NCI-H1048 (cell line): ENCODE measurements around the gene DCHS2.

ENCODE experiments used
- DNase-seq: peaks from one replicate; lab custom pipeline; 2025; lab: John Stamatoyannopoulos, UW

The DCHS2 gene

DNA sequence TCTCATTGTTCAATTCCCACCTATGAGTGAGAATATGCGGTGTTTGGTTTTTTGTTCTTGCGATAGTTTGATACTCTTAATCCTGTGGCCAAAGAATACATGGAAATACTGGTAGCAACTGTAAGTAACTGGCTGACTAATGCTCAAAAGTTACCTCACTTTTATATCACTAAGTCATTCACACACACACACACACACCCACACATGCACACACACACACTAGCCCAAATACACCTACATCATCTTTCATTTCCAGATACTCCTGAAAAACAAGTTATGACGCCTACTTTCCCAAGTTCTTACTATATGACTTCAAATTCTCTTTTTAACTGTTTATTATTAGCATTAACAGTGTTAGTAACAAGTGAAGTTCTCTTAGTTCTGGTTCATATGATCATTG, 101.3 kb downstream of the DCHS2 start:
- no peak for DNase-seq

DNA sequence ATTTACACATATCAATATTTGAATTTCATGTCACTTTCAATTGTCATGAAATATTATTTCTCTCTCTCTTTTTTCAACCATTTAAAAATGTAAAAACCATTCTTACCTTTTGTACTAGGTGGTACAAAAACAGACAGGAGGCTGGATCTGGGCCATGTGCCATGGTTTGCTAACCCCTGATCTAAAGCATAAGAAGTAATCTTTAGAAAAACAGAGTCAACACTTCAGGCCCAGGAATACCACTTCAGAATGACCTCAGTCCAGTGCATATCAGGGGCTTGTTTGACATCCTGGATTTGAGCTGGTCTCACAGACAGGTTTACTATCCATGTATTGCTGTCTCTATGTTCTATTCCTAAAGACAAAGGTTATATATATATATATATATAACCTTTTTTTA, 102.5 kb downstream of the DCHS2 start:
- DNase-seq: no peak

DNA sequence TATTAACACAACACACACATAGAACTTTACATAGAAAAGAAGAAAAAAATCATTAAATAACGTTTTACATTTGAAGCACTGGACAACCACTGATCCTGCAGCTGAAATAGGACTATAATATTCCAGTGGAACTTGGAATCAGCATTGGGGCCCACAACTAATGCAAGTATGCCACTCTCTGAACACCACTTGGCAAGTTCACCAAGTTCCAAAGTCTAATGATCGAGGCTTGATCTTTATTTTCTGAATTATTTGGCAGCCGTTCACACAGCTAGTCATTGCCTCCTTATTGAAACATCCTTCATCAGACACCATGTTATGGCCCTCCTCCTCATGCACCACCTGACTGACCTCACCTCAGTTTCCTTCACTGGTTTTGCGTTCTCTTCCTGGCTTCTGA, 107.6 kb downstream of the DCHS2 start:
- no peak for DNase-seq

DNA sequence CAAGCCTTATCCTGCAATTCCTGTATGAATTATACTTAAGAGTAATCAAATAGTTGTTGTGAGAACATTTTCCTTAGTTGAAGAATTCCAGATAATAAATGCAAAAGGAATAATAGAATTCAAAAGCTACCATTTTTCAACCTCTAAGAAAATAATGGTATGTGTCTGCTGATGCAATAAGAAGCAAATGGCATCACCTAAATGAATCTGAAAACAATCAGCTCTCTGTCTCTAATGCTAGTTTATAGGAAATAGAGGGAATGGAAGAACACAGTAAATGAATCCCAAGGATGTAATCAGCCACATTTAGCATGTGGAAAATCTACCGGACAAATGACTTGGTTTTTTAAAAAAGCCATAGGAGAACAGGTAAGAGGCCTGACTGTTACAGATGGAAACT, 115.1 kb downstream of the DCHS2 start:
- DNase-seq: no peak

DNA sequence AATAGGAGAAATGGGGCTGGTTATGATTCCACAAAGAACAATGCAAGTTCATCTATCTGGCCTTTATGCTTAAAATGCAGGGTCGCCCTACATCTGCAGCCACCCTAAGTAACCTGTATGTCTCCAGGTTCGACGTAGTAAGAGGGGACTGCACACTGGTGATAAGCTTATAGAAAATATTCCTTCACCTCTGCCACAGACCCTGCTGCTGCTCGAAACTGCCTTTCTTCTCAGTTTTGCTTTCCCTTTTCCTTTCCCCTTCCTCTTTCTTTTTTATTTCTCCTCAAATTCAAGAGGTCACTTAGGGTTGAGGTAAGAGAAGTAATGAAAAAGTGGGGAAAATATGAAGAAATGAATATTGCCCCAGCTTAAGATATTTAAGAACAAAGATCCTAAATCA, 123.5 kb downstream of the DCHS2 start:
- no peak for DNase-seq

DNA sequence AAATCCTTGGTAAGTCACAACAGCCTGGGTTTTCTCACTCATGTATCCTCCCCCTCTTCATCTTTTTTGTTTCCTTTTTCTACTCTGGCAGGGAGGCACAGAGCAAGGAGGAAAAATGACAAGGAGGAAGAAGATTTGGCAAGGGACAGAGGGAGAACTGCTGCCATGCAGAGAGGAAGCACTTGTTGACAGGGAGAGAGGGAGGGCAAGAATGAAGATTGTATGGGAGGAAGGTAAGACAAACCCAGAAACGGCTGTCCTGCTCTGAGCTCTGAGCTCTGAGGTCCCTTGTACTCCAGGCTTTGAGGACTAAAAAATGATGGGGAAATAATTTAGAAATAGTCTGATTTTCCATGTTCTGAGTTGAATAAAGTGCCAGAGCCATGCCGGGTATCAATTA, 123.9 kb downstream of the DCHS2 start:
- DNase-seq: no peak

DNA sequence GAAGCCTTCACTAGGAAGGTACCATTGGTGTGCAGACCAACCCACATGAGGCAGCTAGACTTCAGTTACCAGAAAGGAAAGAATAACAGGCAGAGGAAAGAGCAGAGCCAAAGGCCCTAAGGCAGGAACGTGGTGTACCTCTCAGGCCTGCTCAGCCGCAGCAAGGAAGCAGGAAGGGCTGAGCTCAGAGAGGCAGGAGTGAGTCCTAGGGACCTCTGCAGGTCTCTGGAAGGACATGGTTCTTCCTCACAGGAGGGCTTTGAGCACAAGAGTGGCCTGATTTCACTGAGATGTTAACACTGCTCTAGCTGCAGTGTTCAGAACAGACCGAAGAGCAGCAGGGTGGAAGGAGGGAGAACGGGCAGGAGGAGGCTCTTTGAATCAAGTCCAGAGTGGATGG, 124.6 kb downstream of the DCHS2 start:
- DNase-seq: no peak

DNA sequence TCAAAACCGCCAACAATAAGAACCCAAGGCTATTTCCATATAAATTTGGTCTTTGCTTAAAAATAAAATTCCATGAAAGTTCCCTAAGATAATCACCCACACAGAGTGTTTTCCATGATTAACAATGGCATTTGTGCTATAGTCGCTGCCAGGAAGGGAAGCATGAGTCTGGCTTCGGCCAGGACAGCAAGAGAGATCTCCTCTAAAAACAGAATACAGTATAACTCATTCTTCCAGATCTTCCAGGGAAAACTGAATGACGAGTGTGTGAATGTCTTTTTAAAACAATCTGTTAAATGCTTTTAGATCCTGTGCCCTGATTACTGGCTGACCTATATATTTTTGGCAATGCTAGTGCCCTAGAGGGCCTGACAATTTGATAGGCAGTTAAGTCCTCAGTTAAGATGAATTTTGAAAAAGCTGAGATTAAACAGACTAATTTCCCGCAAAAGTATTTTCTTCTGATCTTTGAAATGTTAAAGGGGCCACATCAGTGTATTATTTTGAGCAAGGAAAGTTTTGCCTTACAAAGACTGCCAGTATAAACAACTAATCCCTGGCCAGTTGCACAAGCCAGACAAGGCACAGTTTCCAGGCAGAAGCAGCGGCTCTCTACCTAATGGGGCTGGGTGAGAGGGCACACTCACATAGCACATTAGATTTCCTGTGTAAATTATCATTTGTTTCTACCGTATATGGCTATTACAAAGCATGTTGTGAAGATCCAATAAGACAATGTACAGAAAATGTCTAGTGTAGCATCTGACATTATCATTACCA, 127.3 kb downstream of the DCHS2 start:
- no peak for DNase-seq

DNA sequence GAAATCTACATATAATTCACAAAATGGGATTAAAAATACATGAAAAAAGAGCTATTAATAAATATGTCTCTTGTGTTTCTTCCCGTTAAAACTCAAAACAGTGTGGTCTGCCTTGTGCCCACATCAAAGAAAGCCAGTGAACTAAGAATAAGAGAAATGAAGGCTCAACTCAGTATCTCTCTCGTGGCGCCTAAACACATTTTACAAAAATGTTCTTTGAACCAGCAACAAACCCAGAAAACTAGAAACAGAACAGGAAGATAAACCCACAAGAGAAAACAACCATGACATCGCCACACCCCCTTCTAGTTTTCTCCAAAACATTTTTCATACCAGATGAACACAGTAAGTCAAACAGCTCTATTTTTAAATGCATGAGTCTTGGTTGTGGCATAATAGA, 130.1 kb downstream of the DCHS2 start:
- no peak for DNase-seq

DNA sequence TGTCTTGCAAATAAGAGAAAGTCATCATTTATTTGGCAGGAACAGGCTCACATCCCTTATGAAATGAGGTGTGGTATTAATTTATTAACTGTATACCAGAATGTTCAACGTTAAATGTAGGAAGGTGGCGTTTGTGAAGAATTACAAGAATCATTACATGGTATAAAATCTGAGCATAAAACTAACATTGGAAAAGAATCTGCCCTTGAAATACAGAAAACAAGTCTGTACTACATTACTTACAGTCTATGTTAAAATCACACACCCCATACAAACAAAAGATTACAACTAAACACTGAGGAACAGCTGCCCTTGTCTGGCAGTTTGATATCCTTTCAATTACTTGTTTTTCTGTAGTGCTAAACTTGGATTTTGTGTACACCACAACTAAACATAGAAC, 131.1 kb downstream of the DCHS2 start:
- DNase-seq: no peak

DNA sequence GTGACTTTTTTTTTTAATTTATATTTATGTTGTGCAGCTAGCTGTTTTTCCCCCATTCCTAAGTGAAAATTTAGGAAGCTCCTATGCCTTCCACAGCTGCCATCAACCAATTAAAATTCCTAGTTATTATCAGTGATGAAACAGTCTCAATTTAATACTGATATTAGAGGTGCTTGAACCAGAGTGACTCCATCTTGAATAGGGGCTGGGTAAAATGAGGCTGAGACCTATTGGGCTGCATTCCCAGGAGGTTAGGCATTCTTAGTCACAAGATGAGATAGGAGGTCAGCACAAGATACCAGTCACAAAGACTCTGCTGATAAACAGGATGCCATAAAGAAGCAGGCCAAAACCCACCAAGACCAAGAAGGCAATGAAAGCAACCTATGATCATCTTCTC, 136.7 kb downstream of the DCHS2 start:
- no peak for DNase-seq

DNA sequence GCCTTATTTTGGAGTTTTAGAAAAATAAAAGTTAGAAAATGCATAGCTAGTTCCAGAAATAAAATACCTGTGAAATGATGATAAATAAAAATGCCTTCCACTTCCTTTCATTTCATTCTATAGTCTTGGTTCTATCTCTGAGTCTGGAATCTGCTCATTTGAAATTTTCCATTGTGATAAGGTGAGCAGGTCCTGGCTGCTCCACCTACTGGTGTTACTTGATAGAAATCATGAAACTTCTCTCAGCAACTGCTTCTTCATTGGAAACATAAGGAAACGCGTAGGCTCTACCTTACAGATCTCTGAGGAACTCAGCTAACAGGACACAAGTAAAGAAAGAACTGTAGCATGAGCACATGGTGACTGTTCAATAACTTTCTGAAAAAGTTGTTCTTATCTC, 141.8 kb downstream of the DCHS2 start:
- DNase-seq: no peak

DNA sequence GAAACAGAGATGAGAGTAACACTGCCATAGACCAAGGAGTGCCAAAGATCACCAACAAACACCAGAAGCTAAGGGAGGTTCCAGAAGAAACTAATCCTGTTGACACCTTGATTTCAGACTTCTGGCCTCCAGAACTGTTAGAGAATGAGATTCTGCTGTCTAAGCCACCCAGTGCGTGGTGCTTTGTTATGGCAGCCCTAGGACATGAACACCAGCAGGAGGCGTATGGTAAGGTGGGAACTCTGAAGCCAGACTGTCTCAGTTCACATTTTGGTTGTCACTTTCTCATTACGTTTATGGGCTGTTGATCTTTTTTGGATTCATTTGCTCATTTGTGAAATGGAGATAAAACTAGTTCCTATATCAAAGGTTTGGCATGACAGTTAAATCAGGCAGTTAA, 142.9 kb downstream of the DCHS2 start:
- DNase-seq: no peak

DNA sequence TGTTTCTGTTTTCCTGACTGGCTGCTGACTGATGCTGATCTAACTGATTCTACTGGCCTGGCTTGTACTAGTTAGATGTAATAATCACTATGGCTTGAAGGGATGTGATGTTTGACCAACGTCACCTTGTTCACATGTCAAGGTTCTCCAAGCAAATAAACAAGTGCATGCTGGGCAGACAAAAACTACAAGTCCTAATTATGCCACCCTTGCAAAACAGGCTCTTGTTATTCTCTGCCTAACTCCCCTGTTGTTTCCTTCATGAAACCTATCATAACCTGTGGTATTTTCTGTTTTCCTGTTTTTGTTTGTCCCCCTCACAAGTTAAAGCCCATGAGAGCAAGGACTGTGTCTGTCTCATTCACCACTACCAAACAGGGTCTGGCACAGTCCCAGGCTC, 146.2 kb downstream of the DCHS2 start:
- no peak for DNase-seq

DNA sequence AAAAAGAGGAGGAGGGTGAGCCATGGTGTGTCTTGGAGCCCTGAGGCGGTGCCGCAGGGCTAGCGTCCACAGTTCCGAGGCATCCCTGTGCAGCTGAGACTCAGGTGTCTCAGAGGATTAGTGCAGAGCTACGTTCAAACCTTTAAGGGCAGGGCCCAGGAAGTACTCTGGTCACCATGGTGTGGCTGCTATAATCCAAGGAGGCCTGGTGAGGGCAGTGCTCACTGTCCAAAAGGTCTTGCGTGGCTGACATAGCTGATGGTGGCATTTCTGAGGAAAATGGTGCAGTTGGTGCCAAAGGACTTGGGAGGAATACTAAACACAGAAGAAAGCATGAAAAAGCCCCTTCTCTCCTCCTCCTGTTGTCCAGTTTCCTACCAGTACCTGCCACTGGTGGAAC, 146.9 kb downstream of the DCHS2 start:
- no peak for DNase-seq

DNA sequence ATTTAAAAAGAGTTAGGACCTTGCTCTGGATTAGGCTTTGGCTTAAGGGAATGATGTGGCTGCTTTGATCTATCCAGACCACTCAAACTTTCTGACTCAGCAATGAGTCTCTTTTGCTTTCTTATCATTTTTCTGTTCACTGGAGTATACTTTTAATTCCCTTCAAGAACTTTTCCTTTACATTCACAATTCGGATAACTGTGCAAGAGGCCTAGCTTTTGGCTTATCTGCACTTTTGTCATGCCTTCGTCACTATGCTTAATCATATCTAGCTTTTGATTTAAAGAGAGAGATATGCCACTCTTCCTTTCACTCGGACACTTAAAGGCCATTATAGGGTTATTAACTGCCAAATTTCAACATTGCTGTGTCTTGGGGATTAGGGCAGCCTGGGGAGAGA, 147.9 kb downstream of the DCHS2 start:
- DNase-seq: no peak

DNA sequence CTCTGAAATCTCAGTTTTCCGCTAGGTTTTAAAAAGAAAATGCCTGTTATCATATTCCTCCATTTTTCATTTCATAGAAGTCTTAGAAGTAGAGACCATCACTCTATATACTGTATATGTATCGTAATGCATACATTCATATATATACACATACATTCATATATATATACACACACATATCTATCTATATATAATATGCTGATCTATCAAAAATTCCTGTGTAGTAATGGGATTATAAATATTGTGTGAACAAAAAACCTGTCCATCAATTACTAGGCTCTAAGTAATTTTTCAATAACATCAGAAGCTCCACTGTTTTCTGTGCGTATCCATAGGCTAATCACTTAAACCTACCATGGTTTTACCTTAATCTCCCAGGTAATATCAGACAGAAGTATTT, 150.2 kb downstream of the DCHS2 start:
- DNase-seq: no peak

DNA sequence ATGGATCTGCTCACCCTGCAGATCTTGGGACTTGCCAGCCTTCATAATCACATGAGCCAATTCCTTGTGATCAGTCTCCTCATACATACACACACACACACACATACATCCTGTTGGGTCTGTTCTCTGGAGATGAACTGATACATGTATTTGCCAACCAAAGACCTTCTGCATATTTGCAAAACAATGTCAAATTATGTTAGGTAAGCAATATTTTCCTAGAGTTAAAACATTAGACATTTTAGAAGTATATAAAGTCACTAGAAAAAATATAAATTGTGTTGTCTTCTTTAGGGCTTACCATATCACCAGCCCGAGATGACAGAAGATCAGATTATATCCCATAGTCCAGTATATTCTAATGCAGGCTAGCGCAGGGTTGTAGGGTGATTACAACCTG, 156.0 kb downstream of the DCHS2 start:
- no peak for DNase-seq

DNA sequence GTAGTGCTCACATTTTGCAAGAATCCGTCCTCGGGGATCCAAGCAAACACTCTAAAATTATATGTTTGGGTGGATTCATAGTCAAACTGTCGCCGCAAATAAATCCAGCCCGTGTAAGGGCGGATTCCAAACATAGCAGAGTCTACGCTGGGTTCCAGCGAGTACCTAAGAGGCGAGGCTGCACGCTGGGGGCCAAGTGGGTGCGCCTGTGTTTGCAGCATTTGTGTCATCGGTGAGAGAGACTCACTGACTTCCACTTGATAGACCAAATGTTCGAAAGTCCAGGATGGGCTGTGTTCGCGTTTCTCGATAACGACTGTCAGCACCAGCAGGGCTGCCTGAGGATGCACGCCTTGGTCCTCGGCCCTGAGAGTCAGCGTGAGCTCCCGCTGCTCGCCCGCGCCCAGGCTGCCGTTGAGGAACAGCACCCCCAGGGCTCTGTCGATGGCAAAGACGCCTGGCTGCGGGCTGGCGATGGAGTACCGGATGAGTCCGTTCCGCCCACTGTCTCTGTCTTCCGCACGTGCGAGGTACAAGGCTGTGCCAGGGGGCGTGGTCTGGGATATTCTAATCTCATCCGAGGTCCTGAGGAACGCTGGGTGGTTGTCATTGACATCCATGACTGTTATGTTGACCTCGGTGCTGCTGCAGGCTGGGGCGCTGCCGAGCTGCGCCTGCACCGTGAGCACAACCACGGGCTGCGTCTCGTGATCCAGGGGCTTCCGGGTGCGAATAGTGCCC, 158.7 kb downstream of the DCHS2 start:
- DNase-seq: no peak

DNA sequence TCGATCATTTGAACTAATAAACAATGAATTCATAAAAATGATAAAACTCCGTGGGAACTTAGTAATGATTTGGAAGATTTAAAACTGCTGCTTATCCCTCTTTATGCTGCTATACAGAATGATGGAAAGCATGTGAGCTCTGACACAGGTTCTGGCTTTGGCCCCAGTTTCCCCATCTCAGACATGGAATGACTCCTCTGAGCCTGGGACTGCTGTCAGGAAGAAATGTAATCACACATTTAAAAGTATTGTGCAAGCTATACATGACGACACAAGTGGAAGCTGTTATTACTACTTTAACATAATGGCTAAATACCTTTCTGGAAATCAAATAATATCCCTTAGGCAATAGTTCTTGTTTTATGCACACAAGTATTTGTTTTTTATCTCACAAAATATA, 161.7 kb downstream of the DCHS2 start:
- no peak for DNase-seq

DNA sequence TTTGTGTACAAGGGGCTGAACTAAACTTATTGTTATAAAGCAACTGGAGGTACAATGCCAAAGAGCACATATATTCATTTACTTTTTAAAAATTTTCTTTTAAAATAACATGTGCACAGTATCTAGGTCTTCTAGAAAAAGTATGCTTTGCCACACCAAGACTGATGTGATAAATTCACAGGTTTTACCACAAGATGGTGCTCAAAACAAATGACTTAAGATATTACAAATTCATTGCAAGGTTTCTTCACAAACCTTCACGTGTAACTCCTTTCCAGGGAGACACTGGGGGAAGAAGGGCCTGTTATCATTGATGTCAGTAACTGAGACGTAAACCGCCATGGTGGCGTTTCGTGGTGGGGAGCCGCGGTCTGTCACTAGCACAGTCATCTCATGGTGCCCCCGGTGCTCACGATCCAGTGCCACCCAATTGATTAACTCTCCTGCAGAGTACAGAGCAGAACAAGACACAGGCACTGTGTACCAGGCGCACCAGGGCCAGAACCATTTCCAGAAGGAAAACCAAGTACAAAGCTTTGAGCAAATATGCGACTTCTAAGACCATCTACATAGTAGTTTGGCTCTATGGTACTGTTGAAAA, 162.2 kb downstream of the DCHS2 start:
- no peak for DNase-seq

DNA sequence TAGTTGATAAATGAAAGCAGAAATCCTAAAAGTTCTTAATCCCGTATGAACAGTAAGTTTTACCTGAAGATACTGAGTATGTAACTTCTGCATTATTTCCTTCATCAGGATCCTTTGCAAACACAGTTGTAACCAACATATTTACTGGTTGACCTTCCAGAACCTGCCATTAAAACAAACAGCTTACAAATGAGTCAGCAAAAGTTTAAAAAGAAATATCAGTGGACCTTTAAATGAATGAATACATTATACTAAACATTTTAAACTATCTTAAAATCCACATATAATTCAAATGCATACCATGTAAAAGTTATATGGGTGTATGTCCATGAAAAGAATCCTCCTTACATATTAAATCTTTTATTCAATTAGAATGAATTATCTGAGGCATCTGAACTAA, 163.6 kb downstream of the DCHS2 start:
- no peak for DNase-seq

DNA sequence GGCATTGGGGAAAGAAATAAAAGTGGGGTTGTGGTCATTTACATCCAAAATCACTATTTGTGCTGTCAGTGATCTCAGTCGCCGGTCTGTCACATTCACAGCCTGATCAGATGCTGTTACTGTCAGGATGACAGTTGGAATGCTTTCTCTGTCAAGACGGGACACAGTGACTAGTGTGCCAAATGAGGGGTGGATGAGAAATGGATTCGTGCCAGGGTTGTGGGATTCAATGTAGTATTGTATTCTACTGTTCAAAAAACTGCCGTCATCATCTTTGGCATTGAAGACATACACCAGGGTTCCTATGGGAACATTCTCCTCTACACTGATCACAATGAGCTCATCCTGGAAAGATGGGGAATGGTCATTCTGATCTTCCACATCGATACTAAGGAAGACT, 171.1 kb downstream of the DCHS2 start:
- DNase-seq: no peak

DNA sequence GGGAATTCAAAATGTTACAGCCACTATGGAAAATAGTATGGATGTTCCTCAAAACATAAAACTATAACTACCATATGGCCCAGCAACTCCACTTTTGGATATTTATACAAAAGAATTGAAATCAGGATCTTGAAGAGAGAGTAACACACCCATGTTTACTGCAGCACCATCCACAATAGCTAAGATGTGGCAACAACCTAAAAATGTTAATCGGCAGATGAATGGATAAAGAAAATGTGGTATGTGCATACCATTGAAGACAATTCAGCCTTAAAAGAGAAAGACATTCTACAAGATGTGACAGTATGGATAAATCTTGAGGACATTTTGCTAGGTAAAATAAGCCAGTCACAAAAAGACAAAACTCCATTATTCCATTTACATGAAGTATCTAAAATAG, 171.9 kb downstream of the DCHS2 start:
- no peak for DNase-seq
